Measurements from ENCODE around the gene CEMP1. TPM values are rescaled to one million over a fixed set of nuclear protein-coding genes. Genes with fewer than 3 reads are reported as not detected.

CEMP1 gene
- total and polyA plus RNA-seq, 2 donors (not counting 1 experiment from before 2014, with no cell fraction given), result 0.66 to 2.3 TPM

- H3K9ac ChIP-seq (ENCODE audit: low read length), result peak within 1 kb of the TSS; percentile 65
- peak within 1 kb of the TSS; percentile 93 for H3K27ac ChIP-seq (ENCODE audit: low read length in 2 of 2)
- DNase-seq (peak; percentile 95), ATAC-seq (ENCODE audit: low read depth) (peak; percentile 60)
- TF ChIP-seq CTCF (IDR thresholded peaks at IDR 0.05) (no peak), EZH2 (IDR thresholded peaks at IDR 0.05; ENCODE audit: borderline replicate concordance, insufficient read depth, low read depth, low read length, poor library complexity, severe bottlenecking) (no peak)
- H3K4me2 ChIP-seq (replicated peaks; ENCODE audit: low read depth, low read length, poor library complexity, severe bottlenecking), result peak within 1 kb of the TSS; percentile 75
- WGBS (ENCODE audit: insufficient coverage), result under 1% methylated on average over 80 of the region's 83 CpGs
- peaks cover 50% of the 10 kb centered on the region for H4K20me1 ChIP-seq (ENCODE audit: control insufficient read depth, insufficient read depth, low read length, poor library complexity, severe bottlenecking)
- CTCF ChIA-PET, result interaction anchor here (0.6 to 1.9 kb wide), 8 partner anchors 10 to 325 kb away, joined by 3 to 12 read pairs (median 4); partner anchors contain the start of genes CEMP1 and ECI1
- intact Hi-C loops (cut with micrococcal nuclease), result loop anchor here (1.0 kb wide), 2 partner anchors 12 to 13 kb away; no protein-coding TSS in a partner anchor
- POLR2A ChIA-PET, result interaction anchor here (0.7 to 3.0 kb wide), 9 partner anchors 10 to 1059 kb away, joined by 3 to 66 read pairs (median 5); partner anchors contain the start of genes CEMP1, PDPK1 and TBC1D24
- H3K4me1 ChIP-seq (ENCODE audit: control insufficient read depth in 2 of 2, insufficient read depth in 2 of 2, low read length in 2 of 2), result peaks cover 51 to 57% of the 10 kb centered on the region in 2 donors
- H3K79me2 ChIP-seq (ENCODE audit: control insufficient read depth, insufficient read depth, low read length), result peaks cover 83% of the 10 kb centered on the region
- no peaks in the 10 kb centered on the region for H3K27me3 ChIP-seq (replicated peaks in 1 of 4; ENCODE audit: control extremely low read depth in 1 of 4, control insufficient read depth in 3 of 4, insufficient read depth in 4 of 4, low read length in 3 of 4)
- H3K4me3 ChIP-seq (ENCODE audit: control extremely low read depth in 1 of 5, extremely low read depth in 1 of 5, insufficient read depth in 1 of 5, low read depth in 2 of 5, low read length in 4 of 5), result peak within 1 kb of the TSS; percentile 2 to 69 (median 60)
- H3K9me3 Mint-ChIP-seq (ENCODE audit: insufficient read depth), result no peaks in the 10 kb centered on the region
- no peak within 1 kb of the TSS for H2AFZ ChIP-seq (ENCODE audit: insufficient read depth, low read depth, low read length, poor library complexity, severe bottlenecking)
- peaks cover 0 to 3% (median 0%) of the 10 kb centered on the region in 3 donors for H3K9me3 ChIP-seq (ENCODE audit: control extremely low read depth in 1 of 3, control insufficient read depth in 2 of 3, insufficient read depth in 1 of 3, low read length in 2 of 3)
- H3K36me3 ChIP-seq (replicated peaks in 1 of 2; ENCODE audit: control extremely low read depth in 1 of 2, control insufficient read depth in 1 of 2, extremely low read depth in 1 of 2, insufficient read depth in 2 of 2, low read length in 1 of 2), result peaks cover 0 to 50% of the 10 kb centered on the region in 2 experiments
- peak within 1 kb of the TSS; percentile 98 for H3K27ac Mint-ChIP-seq
- H3K4me3 Mint-ChIP-seq, result peak within 1 kb of the TSS; percentile 93
- H3K27me3 Mint-ChIP-seq, result no peaks in the 10 kb centered on the region
- H3K4me1 Mint-ChIP-seq, result peaks cover 64% of the 10 kb centered on the region
Observed at GRCh38 chr16:2520097-2520783, 11.0 kb downstream of the CEMP1 start, which contains the start of gene AMDHD2. AMDHD2 (plus strand) TSS chr16:2520371; CDS start chr16:2520459, 88 bp downstream.
